SK-N-SH treated with all-trans-retinoic acid at 6 μM for 48 hours (cell line): ENCODE measurements around the gene FOXK1.
"Not testable (repeated sequence)": the region's sequence is repeated elsewhere in the genome, so short reads cannot be mapped to it uniquely, and the experiment has no call there.

Experiments
- GLIS3 ChIP-seq: fragments of 250-450 bp; sonication (Bioruptor Pico); IDR thresholded peaks from 2 replicates; pipeline ENCODE4 v1.5.0; 2020; ENCODE audit warnings: mild to moderate bottlenecking, moderate library complexity
- TF ChIP-seq, protein P1 (sequence below): fragments of 250-450 bp; sonication (Bioruptor Pico); IDR thresholded peaks from 2 replicates; pipeline ENCODE4 v1.5.1; 2020; ENCODE audit warnings: low read depth, mild to moderate bottlenecking, moderate library complexity

DNA sequence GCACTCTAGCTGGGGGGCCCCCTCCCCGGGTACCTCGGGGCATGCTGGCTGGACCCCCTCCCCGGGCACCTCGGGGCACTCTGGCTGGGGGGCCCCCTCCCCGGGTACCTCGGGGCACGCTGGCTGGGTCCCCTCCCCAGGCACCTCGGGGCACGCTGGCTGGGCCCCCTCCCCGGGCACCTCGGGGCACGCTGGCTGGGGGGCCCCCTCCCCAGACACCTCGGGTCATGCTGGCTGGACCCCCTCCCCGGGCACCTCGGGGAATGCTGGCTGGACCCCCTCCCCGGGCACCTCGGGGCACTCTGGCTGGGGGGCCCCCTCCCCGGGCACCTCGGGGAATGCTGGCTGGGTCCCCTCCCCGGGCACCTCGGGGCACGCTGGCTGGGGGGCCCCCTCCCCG lies 120.5 kb downstream of the FOXK1 start:
- not testable (repeated sequence) for TF ChIP-seq GLIS3 (CRISPR knock-in tag)
- TF ChIP-seq, protein P1, sequence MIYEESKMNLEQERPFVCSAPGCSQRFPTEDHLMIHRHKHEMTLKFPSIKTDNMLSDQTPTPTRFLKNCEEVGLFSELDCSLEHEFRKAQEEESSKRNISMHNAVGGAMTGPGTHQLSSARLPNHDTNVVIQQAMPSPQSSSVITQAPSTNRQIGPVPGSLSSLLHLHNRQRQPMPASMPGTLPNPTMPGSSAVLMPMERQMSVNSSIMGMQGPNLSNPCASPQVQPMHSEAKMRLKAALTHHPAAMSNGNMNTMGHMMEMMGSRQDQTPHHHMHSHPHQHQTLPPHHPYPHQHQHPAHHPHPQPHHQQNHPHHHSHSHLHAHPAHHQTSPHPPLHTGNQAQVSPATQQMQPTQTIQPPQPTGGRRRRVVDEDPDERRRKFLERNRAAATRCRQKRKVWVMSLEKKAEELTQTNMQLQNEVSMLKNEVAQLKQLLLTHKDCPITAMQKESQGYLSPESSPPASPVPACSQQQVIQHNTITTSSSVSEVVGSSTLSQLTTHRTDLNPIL (CRISPR knock-in tag) = not testable (repeated sequence)
